DMS53 (cell line): ENCODE data around the gene CAMK1G.

ENCODE experiments used
- DNase-seq: peaks from one replicate; lab custom pipeline; 2025; lab: John Stamatoyannopoulos, UW

CAMK1G gene

DNA sequence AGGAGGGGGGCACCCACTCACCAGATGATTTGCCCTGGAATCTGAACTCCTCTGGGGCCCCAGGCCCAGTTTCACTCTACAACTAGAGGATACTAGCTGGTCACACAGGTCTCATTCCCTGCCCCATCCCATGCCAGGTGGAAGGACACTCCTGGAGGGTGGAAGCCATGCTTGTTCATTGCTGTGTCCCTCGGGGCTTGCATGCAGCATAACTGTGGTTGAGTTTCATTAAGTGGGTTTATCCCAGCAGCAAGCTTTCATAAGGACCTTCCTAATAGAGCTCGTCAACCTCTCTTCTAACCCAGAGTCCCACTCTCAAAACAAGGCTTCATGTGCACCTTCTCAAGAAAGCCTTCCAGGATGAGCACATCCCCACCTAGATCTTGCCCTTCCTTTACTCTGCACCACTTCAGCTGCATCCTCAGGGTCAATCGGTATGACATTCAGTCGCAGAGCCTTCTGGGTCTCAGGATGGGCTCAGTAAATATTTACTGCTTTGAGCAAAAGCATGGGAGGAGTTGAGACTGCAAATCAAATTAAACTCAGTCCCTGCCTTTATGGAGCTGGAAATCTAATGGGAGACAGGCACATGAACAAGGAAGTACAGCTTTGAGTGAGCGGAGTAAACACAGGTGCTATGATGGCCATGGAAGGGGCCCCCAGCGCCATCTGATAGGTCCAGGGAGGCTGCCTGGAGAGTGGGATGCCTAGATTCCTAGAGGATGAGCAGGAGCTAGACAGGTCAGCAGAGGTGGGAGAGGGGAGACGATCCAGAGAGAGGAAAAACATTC is 36.4 kb downstream of the CAMK1G start:
- DNase-seq: no peak

DNA sequence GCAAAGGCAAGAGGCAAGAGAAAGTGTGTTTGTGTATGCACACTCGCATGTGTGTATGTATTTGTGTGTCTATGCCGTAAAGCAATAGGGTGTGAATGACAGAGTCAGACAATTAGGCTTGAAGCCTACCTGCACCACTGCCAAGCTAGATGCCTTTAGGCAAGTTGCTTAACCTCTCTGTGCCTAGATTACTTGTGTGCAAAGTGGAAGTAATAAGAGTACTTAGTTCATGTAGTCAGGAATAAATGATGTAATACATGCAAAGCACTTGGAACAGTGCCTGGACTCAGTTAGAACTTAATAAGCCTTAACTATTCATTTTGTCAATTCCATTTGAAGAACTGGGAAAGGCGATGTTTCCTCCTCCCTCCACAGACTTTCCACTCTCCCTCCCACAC is 37.0 kb downstream of the CAMK1G start:
- no peak for DNase-seq

DNA sequence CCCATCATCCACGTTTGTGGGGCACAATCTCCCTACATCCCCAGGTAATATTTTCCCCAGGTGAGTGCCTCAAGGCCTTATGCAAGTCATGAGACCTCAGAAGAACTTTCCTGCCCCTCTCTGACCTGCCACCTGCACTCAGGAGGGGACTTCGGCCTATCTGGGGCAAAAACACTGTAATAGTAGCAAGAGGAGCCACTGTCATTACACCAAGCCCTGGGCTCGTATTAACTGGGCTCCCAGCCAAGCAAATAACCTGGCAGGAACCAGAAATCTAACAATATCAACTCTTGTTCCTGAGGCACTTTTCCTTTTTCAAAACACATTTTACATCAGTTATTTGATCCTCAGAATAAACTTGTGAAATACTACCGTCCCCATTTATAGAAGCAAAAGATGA is 37.8 kb downstream of the CAMK1G start:
- DNase-seq: no peak

DNA sequence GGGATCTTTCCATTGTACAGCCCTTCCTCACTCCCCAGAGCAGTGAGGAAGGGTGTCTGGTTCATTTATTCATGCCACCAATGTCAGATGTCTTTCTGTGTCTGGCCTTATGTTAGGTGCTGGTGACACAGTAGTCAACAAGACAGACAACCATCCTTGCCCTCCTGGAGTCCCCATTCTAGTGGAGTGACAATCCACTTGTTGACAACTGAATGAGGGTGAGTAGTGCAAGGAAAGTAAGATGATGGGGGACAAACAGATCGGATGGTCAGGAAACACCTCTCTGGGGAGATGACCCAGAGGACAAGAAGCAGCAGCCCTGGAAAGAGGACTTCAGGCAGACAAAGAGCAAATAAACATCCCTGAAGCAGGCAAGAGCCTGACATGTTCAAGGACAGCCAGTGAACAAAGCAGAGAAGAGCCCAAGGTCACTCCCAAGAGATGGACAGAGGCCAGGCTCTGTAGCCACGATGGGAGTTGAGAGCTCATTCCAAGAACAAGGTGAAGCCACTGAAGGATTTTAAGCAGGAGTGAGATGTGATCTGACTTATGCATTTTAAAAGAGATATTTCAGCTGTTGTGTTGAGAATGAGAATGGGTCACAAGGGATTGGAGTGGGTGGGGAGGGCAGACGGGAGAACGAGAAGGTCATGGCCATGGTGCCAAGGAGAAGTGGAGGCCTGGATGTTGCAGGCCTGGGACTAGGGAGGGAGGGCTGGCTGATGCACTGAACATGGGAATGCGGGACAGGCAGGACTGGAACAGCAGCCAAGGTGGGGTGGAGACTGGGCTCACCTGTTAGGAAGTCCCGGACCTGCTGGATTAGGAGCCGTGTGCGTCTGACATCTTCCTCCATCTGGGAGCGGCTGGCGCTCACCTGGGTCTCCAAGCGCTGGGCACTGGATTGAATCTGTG is 38.5 kb downstream of the CAMK1G start:
- DNase-seq: no peak

DNA sequence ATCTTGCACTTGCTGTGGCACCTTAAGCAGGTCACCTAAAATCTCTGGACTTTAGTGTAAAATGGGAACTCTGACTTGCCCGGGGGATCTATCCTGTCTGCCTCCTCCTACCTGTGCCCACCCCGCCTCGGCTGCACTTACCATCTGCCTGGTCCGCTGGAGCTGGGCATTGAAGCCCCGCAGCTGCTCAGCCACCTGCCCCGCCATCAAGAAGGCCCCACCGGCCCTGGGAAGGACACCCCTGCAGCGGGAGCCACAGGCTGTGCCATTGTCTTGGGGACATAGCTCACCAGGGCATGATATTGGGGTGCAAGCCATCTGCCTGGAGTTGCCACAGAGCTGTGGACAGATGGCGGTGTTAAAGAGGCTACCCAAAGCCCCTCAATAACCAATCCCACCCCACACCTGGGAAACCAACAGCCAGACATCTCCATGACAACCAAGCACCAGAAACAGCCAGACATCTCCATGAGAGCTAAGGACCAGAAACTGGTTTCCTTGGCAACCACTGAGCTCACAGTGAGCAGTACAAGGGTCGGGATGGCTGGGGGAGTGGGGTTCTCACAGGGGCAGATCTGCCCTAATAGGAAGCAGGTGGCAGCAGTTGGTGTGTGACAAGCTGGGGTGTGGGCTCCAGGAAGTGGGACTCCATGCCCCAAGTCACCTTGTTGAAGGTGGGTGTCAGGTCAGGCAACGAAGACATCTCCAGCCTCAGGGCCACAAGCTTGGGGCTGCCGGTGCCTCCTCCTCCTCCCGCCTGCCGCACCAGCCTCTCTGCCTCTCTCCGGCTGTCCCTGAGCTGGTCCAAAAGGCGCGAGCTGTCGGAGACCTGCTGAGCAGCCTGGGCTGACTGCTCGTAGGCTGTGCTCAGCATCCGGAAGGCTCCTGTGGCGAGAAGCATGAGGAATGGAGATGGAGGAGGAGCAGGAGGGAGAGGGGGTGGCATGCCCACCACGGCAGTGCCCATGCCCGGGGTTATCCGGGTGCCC is 39.6 kb downstream of the CAMK1G start:
- no peak for DNase-seq

DNA sequence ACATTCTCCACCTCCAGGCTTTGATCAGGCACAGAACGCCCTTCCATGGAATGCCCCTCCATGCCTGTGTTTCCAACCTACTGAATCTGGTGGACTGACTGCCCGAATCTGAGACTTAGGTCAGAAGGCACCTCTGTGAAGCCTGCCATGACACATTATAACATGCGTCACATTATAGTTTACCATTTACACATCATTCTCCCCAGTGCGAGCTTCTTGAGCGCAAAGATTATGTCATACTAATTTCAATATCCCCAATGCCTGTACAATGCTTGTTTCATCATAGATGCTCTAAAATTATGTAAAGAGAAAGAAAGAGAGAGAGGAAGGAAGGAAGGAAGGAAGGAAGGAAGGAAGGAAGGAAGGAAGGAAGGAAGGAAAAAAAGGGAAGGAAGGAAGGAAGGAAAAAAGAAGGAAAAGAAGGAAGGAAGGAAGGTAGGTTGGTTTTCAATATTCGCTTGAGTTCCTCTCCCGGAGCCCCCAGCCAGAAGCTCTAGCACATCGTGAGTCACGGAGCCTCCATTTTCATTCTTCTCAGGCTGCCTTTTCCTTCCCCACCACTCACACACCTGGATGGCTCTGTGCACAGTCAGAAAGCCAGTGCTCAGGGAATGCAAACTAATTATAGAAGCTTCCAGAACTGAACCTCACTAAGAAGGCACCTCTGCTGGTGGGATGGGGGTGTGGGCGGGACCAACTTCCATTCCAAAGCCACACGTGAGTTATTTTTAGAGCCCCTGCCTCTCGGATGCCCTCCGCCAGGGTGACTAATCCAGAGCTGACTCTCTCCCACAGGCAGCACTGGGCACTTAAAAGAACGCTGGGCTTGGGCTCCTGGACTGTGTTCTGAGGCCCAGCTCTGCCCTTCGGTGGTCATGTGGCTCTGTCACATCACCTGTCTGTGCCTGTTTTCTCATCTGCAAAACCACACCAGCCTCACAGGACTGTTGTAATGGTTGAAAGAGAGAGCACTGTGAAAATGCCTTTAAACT is 41.3 kb downstream of the CAMK1G start:
- DNase-seq: no peak

DNA sequence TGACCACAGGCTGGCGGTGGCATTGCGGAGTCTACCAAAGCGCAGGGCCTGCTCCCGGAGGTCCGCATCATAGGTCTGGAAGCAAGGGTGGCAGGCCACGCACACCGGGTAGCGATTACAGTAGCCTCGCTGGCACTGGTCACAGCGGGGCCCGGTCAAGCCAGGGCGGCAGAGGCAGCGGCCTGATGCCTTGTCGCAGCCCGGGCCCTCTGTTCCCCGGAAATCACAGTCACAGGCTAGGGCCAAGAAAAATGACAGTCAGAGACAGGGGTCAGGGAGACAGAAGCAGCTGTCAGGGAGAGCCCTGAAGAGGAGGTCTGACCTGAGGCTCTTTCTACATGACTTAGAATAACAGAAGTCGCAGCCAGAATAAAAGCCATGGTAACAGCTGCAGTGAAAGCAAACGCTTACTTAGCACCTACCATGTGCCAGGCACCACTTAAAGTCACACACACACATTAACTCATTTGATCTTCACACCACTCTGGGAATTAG is 42.3 kb downstream of the CAMK1G start:
- no peak for DNase-seq

DNA sequence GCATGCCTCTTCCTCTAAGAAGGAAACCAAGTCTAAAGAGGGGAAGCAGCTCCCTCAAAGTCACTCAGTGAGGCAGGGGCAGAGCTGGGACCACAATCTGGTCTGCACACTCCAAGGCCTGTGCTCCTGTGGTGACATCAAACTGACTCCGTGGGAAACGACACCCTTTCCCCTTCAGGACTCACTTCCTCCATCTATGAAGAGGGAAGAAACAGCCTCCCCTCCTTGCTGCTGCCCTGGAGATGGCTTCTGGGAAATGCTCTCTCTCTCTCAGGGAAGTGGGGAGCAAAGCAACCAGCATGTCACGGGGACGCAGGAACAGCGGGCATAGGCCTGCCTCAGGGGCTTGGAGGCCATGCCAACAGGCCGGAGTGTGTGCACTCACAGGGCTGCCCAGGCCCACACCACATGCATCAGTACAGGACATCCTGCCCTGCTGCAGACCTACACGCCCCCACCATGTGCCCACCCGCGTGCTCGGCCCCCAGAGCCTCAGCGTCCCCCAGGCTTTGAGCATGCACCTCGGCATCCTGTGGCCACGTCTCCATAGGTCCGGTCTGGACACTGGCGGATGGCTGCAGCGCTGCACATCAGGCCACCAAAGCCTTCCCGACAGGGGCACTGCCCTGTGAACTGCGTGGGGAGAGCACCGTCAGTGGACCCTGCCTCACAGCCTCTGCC is 43.0 kb downstream of the CAMK1G start:
- no peak for DNase-seq

DNA sequence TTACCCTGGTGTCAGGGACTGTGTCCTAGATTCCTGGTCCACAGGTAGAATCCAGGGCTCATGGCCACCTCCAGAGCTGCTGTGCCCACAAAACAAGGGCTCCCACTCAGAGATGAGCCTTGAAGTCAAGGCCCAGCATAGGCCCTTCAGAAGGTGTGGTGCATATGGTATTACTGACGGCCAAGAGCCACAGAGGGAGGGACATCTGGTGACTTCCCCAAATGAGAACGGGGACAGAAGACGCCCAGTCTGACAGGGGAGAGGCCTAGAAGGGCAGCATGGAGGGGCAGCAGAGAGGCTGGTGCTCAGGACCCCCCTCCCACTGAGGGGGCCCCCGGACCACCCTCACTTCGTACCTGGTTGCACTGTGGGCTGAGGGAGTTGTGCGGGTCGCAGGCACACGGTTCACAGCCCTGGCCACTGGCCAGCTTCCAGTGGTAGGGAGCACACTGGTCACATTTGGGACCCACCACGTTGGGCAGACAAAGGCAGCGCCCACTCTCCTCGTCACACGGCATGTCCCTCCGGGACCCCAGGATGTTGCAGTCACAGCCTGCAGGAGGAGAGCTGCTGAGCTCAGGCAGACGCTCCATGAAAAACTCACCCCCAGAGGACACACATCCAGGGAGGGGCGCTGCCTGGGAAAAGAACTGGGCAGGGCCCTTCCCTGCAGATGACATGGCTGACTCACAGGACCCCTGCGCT is 43.7 kb downstream of the CAMK1G start:
- no peak for DNase-seq

DNA sequence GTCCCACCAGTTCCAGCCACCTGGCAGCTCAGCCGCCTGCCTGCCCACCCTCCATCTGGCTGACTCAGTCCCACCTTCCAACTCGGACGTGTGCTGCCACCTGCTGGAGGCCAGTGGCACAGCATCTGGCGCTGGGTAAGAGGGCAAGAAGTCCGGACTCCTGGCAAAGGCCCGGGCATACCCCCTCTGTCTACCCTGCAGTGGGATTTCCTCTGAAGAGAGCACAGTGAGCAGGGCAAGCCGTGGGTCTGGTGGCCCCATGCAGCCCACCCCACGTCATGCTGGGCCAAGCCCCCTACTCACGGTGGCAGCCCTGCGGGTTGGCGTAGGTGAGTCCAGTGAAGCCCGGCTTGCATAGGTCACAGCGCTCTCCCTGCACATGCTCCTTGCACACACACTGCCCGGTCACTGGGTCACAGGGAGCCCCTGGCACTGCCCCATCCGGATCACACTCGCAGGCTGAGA is 44.2 kb downstream of the CAMK1G start:
- peak; percentile 77 for DNase-seq

DNA sequence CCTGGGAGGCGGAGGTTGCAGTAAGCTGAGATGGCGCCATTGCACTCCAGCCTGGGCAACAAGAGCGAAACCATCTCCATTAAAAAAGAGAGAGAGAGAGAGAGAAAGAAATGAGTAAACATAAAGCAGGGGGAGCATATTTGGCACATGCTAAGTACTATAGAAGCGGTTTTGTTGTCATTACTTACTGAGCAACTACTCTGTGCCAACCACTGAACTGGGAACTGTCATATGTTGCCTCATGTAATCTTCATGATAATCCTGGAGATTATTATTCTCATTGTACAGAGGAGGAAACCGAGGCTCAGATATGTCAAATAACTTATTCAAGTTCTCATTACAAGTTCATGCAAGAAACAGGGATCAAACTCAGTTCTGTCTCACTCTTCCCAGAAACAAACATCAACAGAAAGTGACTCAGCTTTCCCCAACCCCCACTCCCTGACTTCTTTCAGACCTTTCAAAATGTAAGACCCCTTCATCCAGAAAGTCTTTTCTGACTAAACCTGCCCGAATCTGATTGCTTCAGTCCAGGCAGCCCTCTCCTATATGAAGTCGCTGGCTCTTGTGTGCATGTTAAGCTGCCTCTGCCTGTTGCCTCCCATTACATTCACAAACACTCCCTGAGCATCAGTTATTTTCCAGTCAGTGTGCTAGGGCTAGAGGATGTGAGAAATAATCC is 45.2 kb downstream of the CAMK1G start:
- no peak for DNase-seq

DNA sequence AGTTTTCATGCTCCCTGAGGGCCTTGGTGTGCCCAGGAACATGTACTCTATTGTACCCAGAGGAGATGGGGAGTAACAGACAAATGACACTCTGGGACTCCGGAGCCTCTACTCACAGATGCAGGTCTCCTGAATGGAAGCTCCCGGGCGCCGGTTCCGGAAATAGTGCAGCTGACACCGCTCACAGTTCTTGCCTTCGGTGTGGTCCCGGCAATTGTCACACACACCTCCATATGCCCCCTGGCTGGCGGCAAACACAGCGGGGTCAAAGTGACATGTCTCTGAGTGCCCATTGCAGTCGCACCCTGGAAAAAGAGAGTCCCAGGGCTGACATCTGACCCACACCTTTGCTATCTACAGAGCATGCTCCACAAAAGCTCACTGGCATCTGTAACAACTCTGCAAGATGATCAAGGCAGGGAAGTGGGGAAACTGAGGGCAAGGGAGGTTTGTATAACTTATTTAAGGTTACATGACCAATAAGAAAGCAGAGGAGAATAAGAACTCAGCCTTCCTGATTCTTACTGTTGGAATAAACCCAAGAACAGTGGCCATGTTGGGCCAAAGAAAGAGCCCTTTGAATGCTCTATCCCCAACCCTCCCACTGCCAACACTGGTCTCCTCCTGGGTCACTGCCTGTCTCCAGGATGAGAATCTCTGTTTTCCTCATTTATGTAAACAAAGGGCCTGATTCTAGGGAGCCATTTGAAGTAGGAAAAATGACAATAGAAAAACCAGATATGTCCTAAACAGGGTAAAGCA is 46.3 kb downstream of the CAMK1G start:
- no peak for DNase-seq

DNA sequence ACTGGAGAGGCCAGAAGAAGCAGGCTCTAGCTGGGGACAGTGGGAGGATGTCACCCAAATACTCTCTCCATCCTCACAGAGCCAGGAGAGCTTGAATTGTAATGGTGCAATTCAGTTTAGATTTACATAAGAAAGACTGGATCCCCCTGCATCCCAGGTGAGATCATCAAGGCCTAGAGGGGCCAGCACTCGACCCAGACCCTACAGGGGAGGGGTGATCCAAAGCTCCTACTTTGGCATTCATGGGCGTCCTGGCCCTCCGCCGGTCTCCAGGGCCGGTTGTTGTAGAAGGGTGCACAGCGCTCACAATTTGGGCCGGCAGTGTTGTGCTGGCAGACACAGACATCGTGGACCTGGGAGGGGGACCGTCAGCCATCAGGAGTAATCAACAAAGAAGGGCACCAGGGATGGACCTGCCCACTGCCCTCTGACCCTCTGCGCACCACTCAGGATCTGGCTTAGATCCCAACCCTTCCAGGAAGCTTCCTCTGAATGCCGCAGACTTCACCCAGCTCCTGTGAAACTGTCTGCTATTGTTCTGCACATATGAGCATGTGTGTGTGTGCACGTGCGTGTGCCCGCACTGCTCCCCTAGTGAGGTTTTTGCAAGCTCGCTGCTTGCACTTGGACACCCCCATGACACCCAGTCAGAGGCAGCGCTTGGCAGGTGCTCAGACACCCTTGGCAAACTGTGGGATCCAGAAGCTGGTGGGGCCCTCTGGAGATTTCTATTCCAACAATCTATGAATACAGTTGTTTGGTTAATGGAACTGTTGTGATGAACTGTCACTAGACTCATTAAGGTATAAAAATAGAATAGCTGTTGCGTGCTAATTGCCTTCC is 47.1 kb downstream of the CAMK1G start:
- no peak for DNase-seq

DNA sequence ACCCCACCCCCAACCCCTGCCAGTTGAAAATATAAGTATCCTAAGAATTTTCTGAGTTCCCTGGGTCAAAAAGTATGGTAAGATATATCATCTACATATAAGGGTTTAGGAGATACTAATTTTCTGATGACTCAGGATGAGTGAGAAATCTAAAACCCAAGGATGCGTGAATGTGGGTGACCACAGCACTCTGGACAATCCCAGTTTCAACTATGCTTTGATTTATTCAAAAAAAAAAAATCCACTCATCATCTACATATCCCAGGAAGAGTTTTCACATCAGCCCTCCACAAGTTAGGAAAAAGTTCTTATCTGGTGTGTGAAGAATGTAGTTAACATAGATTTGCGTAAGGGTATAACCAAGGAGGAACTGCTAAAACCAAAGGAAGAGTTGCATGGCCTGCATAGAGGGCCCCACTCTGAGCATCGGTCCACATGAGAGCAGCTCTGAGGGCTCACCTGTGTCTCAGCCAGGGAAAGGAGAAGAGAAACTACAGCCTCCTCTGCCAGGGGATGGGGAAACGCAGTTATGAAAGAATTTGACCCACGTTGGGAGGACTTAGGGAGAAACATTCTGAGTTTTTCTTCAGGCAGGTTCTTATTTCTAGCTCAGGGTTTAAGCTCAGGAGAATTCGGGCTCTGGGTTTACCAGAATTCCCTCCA is 50.0 kb downstream of the CAMK1G start:
- no peak for DNase-seq

DNA sequence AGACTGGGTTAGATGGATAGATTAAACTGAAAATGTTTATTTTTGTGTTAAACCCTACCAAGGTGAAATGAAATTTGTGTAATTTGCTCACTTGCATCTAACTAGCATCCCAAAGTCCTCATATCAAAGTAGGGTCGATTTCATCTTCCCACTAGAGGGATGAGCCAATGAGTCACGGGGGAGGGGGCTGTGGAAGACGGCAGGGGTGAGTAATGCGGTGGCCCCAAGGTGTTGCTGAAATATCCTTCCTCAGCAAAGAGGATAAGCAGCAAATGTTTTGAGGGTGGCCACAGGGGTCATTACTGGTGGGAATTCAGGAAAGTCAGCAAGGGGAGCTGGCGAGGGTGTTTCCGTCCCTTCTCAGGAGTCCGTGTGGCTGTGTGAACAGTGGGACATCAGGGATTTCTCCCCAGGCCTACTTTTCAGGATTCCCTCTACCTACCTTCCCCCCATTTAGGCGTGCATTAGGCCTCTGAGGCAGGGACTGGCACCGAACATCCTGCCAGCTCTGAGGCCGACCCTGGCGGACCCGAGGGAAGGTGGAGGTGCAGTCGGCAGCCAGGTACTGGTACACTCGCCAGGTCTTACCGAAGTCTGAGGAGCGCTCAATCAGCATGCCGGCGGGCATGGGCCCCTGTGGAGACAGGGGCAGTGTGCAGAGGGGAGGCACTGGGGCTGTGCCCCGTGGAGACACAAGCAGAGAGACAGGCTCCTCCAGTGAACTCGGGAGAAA is 50.7 kb downstream of the CAMK1G start:
- DNase-seq: no peak

DNA sequence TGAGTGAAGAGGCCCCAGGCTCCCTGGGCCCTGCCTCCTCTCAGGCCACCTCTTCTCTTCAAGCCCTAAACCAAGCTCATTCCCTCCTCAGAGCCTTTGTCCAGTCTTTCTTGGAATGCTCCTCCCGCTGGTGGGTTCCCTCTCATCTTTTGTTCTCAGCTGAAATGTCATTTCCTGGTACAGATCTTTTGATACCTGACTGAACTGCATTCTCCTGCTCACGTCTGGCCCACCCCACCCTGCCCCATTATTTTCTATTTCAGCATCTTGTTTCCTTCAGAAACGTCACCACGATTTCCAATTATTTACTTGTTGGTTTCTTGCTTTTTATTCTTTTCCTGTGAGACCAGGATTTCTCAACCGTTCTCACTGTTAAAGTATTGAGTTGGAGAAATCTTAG is 52.3 kb downstream of the CAMK1G start:
- no peak for DNase-seq
